Calu3 (cell line): ENCODE results near the gene RAB39B. TPM values are rescaled to one million over a fixed set of nuclear protein-coding genes. Genes with fewer than 3 reads are reported as not detected.
A peak's percentile ranks its signal among the peaks of the same experiment; 100 is the strongest.

Experiments used
- BruUV-seq: library from RNA; stranded (reverse); fragments of 400-500 nt; replicated peaks from 2 replicates; lab custom pipeline; 2021; lab: Mats Ljungman, UMichigan
- CTCF ChIA-PET: fragments of 300-600 bp; sonication (Branson Sonifier 250); formaldehyde crosslinking; loops from one replicate; lab custom pipeline; 2022; ENCODE audit warnings: antibody characterized with exemption; lab: Charles Lee
- DNase-seq: peaks from one replicate; pipeline ENCODE4 v3.0.0; 2022
- H3K27ac Mint-ChIP-seq: one replicate; pipeline ENCODE4 v1.8.0; 2022; ENCODE audit warnings: mixed read lengths; ENCODE audit not compliant: unreplicated experiment
- H3K27me3 Mint-ChIP-seq: one replicate; pipeline ENCODE4 v1.8.0; 2022; ENCODE audit warnings: mixed read lengths; ENCODE audit not compliant: unreplicated experiment
- H3K36me3 Mint-ChIP-seq: one replicate; pipeline ENCODE4 v1.8.0; 2022; ENCODE audit warnings: mild to moderate bottlenecking, moderate library complexity, mixed read lengths; ENCODE audit not compliant: insufficient read depth, unreplicated experiment
- H3K4me1 Mint-ChIP-seq: one replicate; pipeline ENCODE4 v1.8.0; 2022; ENCODE audit warnings: mild to moderate bottlenecking, low read depth, mixed read lengths; ENCODE audit not compliant: unreplicated experiment
- H3K4me3 Mint-ChIP-seq: one replicate; pipeline ENCODE4 v1.8.0; 2022; ENCODE audit warnings: mild to moderate bottlenecking, low read depth, moderate library complexity, mixed read lengths; ENCODE audit not compliant: unreplicated experiment
- H3K9me3 Mint-ChIP-seq: one replicate; pipeline ENCODE4 v1.8.0; 2022; ENCODE audit warnings: low read depth, mixed read lengths; ENCODE audit not compliant: unreplicated experiment
- CTCF ChIP-seq: fragments of 200-600 bp; IDR thresholded peaks from one replicate; pipeline ENCODE4 v1.8.0; 2022; ENCODE audit warnings: antibody characterized with exemption; ENCODE audit not compliant: unreplicated experiment
- intact Hi-C: fragments of 100-400 bp; cut with micrococcal nuclease; formaldehyde crosslinking; loops from one replicate; pipeline ENCODE4 v1.10.0; 2022; ENCODE audit not compliant: unreplicated experiment
- total RNA-seq: library from RNA; stranded (reverse); gene quantifications from 2 replicates; pipeline ENCODE4 v1.2.3, GENCODE V29; 2022

Gene RAB39B
- total RNA-seq, 1 experiment from 2014 or later: 0.38 TPM

DNA sequence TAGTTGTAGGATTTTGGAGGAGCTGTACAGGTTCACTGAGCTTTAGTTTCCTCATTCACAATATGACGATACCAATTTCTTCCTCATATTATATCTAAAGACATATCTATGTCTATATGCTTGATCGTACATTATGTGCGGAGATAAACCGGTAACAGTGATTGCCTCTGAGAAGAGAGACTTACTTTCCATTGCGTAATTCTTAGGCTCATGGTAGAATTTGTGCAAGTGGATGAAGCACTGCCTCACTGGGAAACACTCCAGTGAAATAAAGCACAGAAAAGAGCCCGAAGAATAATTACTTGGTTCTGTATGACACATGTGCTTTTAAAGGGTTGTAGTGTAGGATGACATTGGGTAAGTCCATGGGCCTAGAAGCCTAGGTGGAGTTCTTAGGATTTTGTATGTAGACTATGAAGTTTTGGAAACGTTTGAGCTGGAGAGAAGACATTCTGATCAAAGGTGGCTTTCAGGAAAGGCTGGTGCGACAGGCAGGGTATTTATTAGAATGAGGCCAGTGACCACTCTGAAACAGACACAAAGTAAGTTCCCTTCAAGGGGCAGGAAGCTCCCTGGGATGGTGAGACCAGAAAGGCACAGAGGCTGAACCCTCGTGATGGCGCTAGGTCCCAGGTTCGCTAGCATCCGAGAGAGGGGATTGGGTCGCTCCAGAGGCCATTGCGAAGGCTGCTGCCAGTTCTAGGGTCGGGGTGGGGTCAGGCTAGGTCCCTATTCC lies 48.7 kb downstream of the RAB39B start:
- DNase-seq: no peak
- Mint-ChIP-seq H3K36me3 (peaks cover 25% of the 10 kb centered on the region), H3K4me3 (peak overlapping the region; percentile 84), H3K27me3 (no peaks in the 10 kb centered on the region), H3K4me1 (peaks cover 8% of the 10 kb centered on the region), H3K9me3 (no peaks in the 10 kb centered on the region), H3K27ac (peak overlapping the region; percentile 67)
- no TSS peak for BruUV-seq
- CTCF ChIA-PET: interaction anchor here (0.8 to 1.4 kb wide), 3 partner anchors 9 to 298 kb away, joined by 3 to 4 read pairs (median 3); no protein-coding TSS in a partner anchor
- intact Hi-C loops: loop anchor here (5.0 to 10.0 kb wide), 2 partner anchors 121 to 233 kb away; no protein-coding TSS in a partner anchor
- no peak for TF ChIP-seq CTCF

DNA sequence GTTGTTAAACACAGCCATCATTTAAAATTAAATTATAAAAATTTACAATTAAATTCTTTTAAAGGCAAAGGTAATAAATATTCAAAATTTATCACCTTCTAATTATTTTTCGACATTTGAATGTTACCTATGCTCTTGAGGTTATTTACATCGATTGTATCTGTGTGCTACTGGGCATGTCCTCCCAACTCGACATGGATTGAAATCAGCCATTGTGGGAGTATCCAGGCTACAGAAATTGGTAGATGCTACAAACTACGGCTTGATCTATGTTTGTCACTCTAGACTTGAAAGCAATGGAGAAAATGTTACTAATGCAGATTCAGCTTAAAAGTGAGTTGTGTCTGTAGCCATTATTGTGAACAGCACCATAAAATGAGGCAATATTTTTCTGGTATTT lies 50.6 kb downstream of the RAB39B start:
- no peaks in the 10 kb centered on the region for H3K9me3 Mint-ChIP-seq
- CTCF ChIA-PET: no interaction called here
- peaks cover 3% of the 10 kb centered on the region for H3K4me1 Mint-ChIP-seq
- BruUV-seq: no TSS peak
- H3K27me3 Mint-ChIP-seq: no peaks in the 10 kb centered on the region
- no peak for DNase-seq
- H3K27ac Mint-ChIP-seq: no peak overlapping the region
- no peak for TF ChIP-seq CTCF
- intact Hi-C loops: loop anchor here (10.0 kb wide), 1 partner anchor 119 kb away; no protein-coding TSS in a partner anchor
- H3K4me3 Mint-ChIP-seq: no peak overlapping the region
- peaks cover 22% of the 10 kb centered on the region for H3K36me3 Mint-ChIP-seq

DNA sequence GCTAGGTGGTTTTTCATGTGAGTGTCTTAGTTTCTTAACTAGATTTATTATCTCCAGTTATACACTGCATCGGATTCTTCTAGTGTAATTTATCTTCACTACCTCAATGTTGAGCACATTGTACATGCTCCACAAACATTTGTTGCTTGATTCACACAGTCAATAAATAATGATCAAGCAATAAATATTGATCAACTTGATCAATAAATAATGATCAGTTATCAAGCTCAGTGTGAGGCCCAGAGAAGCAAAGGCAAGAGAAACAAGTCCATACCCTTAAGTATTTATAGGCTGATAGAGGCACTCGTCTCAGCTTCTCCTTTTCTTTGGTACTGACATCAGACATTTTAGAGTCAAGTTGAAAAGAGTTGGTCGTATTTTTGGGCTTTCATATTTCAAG lies 53.1 kb downstream of the RAB39B start:
- no TSS peak for BruUV-seq
- CTCF ChIA-PET: no interaction called here
- peaks cover 8% of the 10 kb centered on the region for H3K36me3 Mint-ChIP-seq
- no peak overlapping the region for H3K4me3 Mint-ChIP-seq
- TF ChIP-seq CTCF: no peak
- no peaks in the 10 kb centered on the region for H3K9me3 Mint-ChIP-seq
- no peak overlapping the region for H3K27ac Mint-ChIP-seq
- H3K27me3 Mint-ChIP-seq: peaks cover 7% of the 10 kb centered on the region
- no peak for DNase-seq
- intact Hi-C loops: loop anchor here (10.0 kb wide), 1 partner anchor 116 kb away; no protein-coding TSS in a partner anchor
- H3K4me1 Mint-ChIP-seq: no peaks in the 10 kb centered on the region

Other genes with a start within 250 kb of the RAB39B start
- gene F8, start 241.8 kb downstream of the RAB39B start, total RNA-seq: 1.6 and 2.2 TPM in 2 replicates
- 33.5 and 45.4 TPM in 2 replicates for gene FUNDC2, start 237.6 kb downstream of the RAB39B start, total RNA-seq
- gene CMC4, start 193.4 kb downstream of the RAB39B start, total RNA-seq: 0.59 and 2.1 TPM in 2 replicates
- gene MTCP1, start 193.4 kb downstream of the RAB39B start, total RNA-seq: 12.5 and 17.1 TPM in 2 replicates
- gene BRCC3, start 193.0 kb downstream of the RAB39B start, total RNA-seq: 35.9 and 36.2 TPM in 2 replicates
- gene VBP1, start 48.0 kb downstream of the RAB39B start, total RNA-seq: 56.3 and 58.1 TPM in 2 replicates
- gene CLIC2, start 70.1 kb upstream of the RAB39B start, total RNA-seq: 0.26 and 0.59 TPM in 2 replicates
- gene F8A2, start 117.6 kb upstream of the RAB39B start, total RNA-seq: not detected in 2 replicates
- 12.2 and 15.7 TPM in 2 replicates for gene F8A3, start 194.1 kb upstream of the RAB39B start, total RNA-seq